ENCODE measurements around the gene BCDIN3D.
"Not testable (repeated sequence)": the region's sequence is repeated elsewhere in the genome, so short reads cannot be mapped to it uniquely, and the experiment has no call there.

The BCDIN3D gene

GRCh38 chr12:49882248-49882850 lies 39.4 kb upstream of the BCDIN3D start:
- no peak for TF ChIP-seq CTCF (IDR thresholded peaks at IDR 0.05; ENCODE audit: extremely low read depth, missing control alignments)

GRCh38 chr12:49881415-49882247 lies 38.7 kb upstream of the BCDIN3D start:
- no peak for TF ChIP-seq CTCF (IDR thresholded peaks at IDR 0.05; ENCODE audit: extremely low read depth, missing control alignments)
- no peak for DNase-seq (ENCODE audit: low spot score)

More at GRCh38 chr12:49882248-49882850, 39.4 kb upstream of the BCDIN3D start:
- DNase-seq (ENCODE audit: low spot score), result no peak

- TF ChIP-seq CTCF (IDR thresholded peaks at IDR 0.05; ENCODE audit: extremely low read depth, missing control alignments), result no peak
- DNase-seq (ENCODE audit: low spot score), result no peak
These were observed 38.0 kb upstream of the BCDIN3D start for GRCh38 chr12:49880756-49881414.

GRCh38 chr12:49879065-49879464 lies 36.2 kb upstream of the BCDIN3D start:
- DNase-seq (ENCODE audit: low spot score), result not testable (repeated sequence)

GRCh38 chr12:49878021-49878420 lies 35.1 kb upstream of the BCDIN3D start:
- no peak for TF ChIP-seq CTCF (IDR thresholded peaks at IDR 0.05; ENCODE audit: extremely low read depth, missing control alignments)
- no peak for DNase-seq (ENCODE audit: low spot score)

- no peak for DNase-seq (ENCODE audit: low spot score)
- no peak for TF ChIP-seq CTCF (IDR thresholded peaks at IDR 0.05; ENCODE audit: extremely low read depth, missing control alignments)
These were observed 34.2 kb upstream of the BCDIN3D start for GRCh38 chr12:49877066-49877465.

- DNase-seq (ENCODE audit: low spot score), result no peak
- TF ChIP-seq CTCF (IDR thresholded peaks at IDR 0.05; ENCODE audit: extremely low read depth, missing control alignments), result no peak
These were observed 33.2 kb upstream of the BCDIN3D start for GRCh38 chr12:49876070-49876469.
